ENCODE measurements around the gene NUP93.

The NUP93 gene

GRCh38 chr16:56823081-56823733 lies 93.3 kb downstream of the NUP93 start:
- no peak for DNase-seq

- no peak for DNase-seq
Measured at GRCh38 chr16:56824331-56824730, 94.4 kb downstream of the NUP93 start.

DNA sequence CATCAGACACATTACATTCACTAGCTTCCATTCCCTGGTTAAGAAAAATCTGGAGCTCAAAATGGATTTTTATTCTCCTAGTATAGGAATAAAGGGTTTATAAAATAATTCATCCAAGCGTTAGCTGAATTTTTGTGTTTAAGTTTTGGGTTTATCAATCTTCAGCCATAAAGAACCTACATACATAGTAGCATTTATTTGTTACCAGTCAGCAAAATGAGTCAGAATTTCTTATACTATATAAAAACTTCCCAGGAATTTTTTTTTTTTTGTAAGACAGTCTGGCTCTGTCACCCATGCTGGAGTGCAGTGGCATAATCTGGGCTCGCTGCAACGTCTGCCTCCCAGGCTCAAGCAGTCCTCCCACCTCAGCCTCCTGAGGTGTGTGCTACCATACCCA lies 94.9 kb downstream of the NUP93 start:
- no peak for DNase-seq

- no peak for DNase-seq
Measured at GRCh38 chr16:56825826-56826225, 95.9 kb downstream of the NUP93 start.

DNA sequence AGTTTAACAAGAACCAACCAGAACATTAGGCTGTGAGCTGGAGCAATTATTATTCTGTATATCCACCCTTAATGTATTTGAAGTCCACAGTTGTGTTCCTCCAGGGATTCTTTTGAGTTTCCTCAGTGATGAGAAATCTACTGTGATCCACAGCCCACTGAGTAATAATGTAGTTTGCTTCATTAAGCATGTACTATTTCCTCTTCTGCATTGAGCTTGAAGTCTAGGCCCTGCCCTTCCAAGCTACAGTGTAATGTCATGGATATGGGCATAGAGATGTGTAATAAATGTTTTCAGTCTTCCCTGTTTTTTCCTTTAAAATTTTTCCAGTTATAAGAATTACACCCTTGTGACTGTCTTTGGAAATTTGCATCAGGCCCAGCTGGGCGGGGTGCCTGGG lies 98.7 kb downstream of the NUP93 start:
- no peak for DNase-seq

- no peak for DNase-seq
Measured at GRCh38 chr16:56830669-56831068, 100.7 kb downstream of the NUP93 start.

GRCh38 chr16:56832768-56833167 lies 102.8 kb downstream of the NUP93 start:
- DNase-seq = no peak

GRCh38 chr16:56833243-56833970 lies 103.5 kb downstream of the NUP93 start:
- DNase-seq = no peak

DNA sequence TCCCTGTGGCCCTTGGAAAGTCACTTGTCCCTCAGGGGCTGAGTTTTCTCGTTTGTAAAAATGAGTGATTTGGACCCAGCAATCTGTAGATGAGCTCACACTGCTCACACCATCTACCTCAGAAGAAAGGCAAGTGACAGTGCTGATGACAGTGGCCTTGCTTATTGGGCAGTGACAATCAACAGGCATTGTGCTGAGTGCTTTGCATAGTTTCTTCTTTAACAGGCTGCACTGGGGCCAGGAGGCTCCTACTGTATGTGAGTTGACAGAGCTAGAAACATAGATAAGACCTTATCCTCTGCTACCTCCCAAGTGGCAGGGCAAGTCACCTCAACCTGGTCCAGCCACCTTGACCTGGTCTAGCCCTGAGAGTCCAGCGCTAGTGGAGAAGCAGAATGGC lies 105.4 kb downstream of the NUP93 start:
- no peak for DNase-seq

DNA sequence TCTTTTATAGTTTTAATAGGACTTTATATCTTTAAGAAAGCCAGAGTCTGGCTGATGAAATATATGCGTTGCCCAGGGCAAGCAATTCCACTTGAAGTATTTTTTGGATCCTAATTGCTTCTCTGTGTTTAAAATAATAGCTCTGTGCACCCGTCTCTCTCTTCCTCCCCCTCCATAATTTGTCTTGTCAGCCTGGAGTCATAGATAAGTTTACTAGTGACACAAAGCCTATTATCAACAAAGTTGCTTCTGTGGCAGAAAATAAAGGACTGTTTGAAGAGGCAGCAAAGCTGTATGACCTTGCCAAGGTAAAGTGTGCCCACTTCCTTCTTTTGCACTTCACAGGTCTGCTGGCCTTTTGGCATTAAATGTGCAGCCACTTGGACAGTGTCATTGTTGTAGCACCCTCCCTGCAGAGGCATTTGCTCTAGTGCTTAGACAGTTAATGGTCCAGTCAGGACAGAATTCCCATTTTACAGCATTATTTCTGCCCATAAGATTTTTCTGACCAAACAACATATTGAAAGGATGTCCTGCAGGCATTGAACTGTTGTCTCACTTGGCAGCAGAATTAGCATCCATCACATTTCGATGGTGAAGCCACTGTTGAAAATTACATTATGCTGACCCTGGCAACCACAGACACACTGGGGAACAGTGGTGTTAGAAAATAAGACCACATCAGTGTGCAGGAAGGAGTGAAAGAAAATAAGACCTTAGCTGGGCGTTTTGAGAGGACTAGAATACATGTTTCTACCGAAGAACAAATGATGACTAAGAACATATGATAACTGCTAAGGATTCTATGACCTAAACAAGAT lies 106.7 kb downstream of the NUP93 start:
- DNase-seq = no peak

DNA sequence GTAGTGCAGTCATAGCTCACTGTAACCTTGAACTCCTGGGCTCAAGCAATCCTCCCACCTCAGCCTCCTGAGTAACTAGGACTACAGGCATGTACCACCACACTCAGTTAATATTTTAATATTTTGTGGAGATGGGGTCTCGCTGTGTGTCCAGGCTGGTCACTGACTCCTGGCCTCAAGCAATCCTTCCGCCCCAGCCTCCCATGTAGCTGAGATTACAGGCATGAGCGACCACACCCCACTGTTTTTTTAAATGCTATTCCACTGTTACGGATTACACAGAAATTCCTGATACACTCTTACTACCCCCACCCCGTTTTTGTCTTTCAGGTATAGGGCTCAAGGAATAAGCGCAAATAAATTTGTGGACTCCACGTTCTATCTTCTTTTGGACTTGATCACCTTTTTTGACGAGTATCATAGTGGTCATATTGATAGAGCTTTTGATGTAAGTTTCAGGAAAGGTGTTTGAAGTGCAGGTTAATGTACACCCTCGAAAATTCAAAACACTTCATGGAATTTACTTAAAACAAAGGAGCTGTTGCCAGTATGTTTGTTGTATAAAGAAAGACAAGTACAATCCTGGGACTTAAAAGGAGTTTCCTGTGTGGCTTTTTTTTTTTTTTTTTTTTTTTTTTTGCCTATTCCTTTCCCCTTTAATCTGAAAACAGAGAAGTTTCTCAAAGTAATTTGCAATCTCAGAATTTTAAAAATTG lies 108.9 kb downstream of the NUP93 start:
- no peak for DNase-seq

- DNase-seq = no peak
Measured at GRCh38 chr16:56841233-56841632, 111.3 kb downstream of the NUP93 start.

DNA sequence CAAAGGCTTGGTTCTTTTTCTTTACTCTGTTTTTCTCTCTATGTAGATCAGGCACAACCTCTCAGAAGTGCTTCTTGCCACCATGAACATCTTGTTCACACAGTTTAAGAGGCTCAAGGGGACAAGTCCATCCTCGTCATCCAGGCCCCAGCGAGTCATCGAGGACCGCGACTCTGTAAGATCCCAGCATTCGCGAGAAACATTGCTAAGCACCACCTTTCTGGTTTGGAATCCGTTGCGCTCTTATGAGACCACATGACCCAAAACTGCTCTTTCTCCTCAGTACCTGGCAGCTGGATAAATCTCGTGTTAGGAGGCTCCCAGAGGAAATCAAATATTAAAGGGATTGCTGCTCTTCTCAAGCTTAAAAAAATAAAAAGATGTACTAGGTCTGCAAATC lies 111.7 kb downstream of the NUP93 start:
- no peak for DNase-seq

- no peak for DNase-seq
Measured at GRCh38 chr16:56842133-56842532, 112.2 kb downstream of the NUP93 start.

- no peak for DNase-seq
Measured at GRCh38 chr16:56844056-56844455, 114.1 kb downstream of the NUP93 start.

GRCh38 chr16:56847173-56847910 lies 117.4 kb downstream of the NUP93 start:
- no peak for DNase-seq

- no peak for DNase-seq
Measured at GRCh38 chr16:56848029-56848936, 118.4 kb downstream of the NUP93 start.

GRCh38 chr16:56848955-56849689 lies 119.2 kb downstream of the NUP93 start:
- no peak for DNase-seq

GRCh38 chr16:56849690-56850680 lies 120.1 kb downstream of the NUP93 start:
- no peak for DNase-seq
